ENCODE results near the gene ZNF554.
"Not testable (repeated sequence)": the region's sequence is repeated elsewhere in the genome, so short reads cannot be mapped to it uniquely, and the experiment has no call there.

Gene ZNF554

DNA sequence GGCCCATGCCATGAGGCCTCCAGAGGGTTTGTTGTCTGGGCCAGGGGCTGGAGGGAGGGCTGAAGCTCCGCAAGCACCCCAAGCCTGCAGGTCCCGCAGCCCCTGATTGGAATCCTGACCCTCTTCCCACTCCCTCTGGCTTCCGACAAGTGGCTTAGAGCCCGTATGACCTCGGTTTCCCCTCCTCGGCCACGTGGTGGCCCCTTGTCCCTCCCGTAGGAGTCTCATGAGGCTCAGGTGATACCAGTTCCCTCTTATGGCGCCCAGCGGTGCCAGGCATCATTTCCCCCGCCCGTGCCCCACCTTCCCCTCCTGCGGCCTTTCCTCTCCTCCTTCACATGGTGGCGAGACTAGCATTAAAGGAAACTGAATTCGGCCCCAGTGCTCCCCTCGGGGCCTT, 28.2 kb upstream of the ZNF554 start:
- no peak for DNase-seq

DNA sequence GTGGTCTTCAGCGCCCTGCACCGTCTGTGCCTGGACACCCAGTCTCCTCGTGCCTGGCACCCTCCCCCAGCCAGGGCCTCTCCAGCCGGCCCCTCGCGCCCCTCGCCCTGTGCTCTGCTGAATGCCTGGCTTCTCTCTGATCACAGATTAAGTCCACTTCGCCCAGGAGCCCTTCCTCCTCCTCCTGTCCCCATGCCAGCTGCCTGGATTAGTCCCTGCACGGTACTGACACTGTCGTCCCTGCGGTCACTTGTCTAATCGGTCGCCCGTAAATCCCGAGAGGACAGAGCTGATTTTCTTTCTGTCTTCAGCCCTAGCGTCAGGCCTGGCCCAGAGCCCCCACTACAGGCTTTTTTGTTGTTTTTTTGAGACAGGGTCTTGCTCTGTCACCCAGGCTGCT, 27.8 kb upstream of the ZNF554 start:
- no peak for DNase-seq

DNA sequence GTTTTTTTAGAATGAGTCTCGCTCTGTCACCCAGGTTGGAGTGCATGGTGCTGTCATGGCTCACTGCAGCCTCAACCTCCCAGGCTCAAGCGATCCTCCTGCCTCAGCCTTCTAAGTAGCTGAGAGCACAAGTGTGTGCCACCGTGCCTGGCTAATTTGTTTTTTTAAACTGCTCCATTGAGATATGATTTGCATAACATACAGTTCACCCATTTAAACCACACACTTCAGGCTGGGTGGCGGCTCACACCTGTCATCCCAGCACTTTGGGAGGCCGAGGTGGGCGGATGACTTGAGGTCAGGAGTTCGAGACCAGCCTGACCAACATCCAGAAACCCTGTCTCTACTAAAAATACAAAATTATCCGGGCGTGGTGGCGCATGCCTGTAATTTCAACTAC, 27.0 kb upstream of the ZNF554 start:
- DNase-seq = not testable (repeated sequence)

DNA sequence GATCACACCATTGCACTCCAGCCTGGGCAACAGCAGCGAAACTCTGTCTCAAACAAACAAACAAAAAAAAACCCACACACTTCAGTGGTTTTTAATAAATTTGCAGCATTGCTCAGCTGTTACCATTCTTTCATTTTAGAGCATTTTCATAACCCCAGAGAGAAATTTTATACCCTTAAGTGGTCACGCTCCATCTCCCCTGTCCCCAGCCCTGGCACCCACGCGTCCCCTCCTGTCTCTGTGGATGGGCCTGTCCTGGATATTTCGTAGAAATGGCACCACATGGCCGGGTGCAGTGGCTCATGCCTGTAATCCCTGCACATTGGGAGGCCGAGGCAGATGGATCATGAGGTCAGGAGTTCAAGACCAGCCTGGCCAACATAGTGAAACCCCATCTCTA, 26.5 kb upstream of the ZNF554 start:
- DNase-seq = no peak

DNA sequence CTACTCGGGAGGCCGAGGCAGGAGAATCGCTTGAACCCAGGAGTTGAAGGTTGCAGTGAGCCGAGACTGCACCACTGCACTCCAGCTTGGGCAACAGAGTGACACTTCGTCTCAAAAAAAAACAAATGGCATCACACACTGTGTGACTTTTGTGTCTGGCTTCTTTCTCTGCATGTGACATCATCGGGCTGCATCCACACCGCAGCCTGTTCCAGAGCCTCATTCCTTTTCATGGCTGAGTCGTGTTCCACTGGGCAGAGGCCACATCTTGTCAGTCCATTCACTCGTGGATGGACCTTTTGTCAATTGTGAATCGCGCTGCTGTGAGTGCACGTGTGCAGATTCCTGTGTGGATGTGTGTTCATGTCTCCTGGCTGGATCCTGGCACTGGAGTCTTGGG, 26.1 kb upstream of the ZNF554 start:
- no peak for DNase-seq

DNA sequence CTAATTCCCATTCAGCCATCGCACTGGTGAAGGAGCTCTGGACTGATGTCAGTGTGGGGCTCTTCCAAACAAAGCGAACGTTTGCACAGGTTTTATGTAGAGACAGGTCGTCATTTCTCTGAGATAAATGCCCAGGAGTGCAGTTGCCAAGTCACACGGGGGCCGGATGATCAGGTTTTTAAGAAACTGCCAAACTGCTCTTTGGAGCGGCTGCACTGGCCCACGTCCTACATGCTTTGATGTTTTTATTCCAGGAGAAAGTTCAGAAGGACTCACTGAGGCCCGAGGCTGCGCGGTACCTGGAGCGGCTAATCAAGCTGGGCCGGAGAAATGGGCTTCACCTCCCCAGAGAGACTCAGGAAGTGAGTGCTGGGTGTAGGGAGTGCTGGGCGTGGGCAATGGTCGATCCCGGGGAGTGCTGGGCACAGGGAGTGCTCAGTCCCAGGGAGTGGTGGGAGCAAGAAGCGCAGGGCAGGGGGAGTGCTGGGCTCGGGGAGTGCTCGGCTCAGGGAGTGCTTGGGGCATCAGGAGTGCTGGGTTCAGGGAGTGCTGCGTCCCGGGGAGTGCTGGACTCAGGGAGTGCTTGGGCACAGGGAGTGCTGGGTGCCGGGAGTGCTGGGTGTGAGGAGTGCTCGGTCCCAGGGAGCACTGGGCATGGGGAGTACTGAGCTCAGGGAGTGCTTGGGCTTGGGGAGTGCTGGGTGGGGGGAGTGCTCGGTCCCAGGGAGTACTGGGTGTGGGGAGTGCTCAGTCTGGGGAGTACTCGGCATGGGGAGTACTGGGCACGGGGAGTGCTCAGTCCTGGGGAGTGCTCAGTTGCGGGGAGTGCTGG, 23.6 kb upstream of the ZNF554 start:
- no peak for DNase-seq

DNA sequence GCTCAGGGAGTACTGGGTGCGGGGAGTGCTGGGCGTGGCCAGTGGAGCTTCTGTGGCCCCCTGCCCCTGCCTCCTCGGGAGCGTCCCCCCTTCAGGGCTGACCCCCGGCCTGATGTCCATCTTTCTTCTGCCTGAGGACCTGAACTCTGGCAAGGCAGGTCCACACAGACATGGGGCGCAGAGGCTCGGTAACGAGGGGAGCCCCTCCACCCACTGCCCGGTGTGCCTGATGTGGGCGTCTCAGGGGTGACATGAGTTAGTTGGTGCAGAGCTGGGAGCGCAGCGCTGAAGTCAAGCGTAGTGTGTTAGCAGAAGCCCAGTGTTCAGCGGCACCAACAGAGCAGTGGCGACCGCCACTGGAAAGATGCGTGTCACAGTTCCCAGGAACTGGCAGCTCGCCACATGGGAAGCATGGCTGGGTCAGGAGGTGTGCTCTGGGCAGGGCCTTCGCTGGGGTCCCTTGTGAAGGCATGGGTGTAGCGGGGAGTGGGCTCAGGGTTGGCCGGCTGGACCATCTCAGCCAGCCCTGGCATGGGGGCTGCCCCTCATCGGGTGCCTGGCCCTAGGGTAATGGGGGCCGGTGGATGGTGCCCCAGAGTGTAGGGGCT, 22.9 kb upstream of the ZNF554 start:
- no peak for DNase-seq

DNA sequence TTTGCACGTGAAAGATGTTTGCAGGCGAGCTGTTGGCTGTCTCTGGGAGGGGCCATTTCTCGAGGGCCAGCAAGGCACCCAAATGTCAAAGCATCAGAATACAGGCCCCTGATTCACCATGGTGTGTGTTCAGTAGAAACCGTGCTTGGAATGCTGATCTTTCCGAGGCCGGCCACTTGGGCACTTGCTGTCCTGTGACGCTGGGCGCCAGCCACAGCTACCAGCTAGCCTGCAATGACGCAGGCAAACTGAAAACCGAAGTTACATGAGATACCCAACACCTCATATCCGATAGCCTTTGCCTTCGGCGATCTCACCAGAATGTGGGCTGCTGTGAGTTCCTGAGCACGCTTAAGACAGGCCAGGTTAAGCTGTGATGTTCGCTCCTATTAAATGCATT, 22.4 kb upstream of the ZNF554 start:
- DNase-seq = no peak

DNA sequence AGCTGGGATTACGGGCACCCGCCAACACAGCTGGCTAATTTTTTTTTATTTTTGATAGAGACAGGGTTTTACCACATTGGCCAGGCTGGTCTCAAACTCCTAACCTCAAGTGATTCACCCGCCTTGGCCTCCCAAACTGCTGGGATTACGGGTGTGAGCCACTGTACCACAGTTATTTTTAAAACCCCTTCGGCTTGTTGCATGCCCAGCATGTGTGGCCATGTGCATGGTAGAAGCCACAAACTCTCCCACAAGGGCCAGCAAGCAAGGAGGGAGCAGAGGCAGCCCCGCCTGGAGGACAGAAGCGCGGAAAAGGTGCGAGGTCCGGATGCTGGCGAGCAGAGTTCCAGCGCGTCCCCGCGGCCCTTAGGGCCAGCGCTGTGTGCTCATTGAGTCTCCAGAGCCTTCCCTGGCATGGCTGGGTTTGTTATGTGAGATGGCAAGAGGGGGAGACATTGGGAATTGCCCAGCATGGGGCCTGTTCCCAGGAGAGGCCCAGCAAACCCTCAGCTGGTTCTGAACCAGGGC, 21.4 kb upstream of the ZNF554 start:
- DNase-seq = no peak

DNA sequence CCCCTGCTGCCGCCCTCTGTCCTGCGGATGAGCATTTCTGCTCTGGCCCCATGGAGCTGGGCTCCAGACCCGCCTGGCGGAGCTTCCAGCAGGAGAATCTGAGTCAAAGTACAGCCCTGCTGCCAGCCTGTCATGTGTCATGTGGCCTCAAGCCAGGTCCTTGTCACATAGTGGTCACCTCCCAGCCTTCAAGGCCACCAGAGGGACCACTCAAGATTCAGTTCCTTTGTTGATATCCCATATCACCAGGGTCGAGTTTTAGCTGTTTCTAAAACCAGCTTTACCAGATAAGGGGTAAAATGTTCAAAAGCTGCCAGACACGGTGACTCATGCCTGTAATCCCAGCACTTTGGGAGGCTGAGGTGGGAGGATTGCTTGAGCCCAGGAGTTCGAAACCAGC, 20.9 kb upstream of the ZNF554 start:
- no peak for DNase-seq

DNA sequence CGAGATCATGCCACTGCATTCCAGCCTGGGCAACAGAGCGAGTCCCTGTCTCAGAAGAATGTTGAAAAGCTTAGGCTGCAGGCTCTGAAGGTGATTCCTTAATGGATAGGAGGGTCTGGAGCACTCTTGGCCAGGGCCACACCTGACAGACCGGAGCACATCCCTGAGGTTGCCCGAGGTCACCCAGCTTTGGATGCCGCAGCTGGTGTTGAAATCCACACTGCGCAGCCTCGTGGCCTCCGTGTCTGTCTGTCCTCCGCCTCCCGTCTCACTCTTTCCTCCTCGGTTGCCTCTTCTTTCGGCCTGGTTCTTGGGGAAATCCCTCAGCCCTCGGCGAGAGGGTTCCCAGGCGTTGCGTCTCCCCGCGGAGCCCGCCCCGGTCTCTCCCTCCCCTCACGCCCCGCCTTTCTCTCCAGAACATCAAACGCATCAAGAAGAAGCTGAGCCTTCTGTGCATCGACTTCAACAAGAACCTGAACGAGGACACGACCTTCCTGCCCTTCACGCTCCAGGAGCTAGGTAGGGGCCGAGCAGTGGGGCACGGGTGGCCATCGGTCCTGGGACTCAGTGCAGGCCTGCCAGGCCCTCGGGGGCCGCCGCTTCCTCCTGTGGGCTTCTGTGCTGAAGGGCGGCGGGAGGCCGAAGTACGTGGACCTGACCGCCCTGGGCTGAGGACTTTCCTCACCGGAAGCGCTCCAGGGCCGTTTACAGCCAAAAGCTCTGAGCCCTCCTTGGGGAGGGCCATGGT, 20.2 kb upstream of the ZNF554 start:
- no peak for DNase-seq

DNA sequence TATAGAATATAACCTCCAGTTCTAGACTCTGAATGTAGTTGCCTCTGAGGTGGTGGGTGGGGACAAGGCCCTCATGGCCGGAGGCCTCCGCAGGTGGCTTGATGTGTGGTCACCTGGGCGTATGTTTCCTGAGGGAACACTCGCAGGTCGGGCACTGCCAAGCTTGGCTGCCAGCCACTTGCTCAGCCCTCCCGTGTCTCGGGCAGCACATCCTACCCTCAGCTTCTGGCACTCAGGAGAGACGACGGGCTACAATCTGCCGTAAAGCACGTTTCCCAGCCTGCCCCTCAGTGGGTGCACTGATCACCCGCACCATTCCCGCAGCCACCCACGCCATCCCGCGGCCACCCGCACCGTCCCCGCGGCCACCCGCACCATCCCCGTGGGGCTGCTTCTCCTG, 19.2 kb upstream of the ZNF554 start:
- no peak for DNase-seq

DNA sequence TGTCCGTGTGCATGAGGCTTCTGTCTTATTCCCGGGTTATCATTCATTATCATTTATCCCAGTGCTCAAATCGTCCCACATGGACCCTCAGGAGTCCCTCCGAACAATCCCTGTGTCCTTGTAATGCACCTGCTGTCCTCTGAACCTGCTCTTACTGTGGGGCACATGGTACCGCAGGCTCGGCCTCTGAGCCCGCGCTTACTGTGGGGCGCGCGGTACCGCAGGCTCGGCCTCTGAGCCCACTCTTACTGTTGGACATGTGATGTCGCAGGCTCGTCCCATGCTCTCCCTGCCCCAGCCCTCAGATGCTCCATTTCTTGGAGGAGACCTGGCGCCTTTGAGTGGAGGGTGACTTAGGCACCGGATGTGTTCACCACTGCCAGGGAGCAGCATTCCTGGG, 16.8 kb upstream of the ZNF554 start:
- DNase-seq = no peak

DNA sequence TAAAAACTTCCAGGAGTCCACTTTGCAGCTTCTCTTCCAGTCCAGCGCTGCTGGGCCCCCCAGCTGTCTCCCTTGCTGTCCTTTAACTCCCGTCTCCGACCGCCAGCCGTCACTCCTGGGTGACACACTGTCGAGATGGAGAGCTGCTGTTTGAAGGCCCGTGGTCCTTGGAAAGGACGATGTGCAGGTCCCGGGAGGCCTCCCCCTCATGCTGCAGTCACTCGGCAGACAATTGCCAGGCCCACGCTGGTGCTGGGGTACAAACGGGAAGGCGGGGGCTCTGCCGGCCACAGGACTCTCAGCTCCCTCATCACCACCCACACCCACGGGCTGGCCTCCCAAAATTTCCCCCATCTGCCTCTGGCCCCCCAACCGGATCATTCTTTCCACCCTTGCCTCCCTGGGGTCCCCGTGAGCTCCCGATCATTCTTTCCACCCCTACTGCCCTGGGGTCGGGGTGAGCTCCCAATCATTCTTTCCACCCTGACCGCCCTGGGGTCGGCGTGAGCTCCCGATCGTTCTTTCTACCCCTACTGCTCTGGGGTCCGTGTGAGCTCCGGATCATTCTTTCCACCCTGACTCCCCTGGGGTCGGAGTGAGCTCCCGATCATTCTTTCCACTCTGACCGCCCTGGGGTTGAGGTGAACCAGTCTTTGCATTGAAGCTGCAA, 16.0 kb upstream of the ZNF554 start:
- no peak for DNase-seq

DNA sequence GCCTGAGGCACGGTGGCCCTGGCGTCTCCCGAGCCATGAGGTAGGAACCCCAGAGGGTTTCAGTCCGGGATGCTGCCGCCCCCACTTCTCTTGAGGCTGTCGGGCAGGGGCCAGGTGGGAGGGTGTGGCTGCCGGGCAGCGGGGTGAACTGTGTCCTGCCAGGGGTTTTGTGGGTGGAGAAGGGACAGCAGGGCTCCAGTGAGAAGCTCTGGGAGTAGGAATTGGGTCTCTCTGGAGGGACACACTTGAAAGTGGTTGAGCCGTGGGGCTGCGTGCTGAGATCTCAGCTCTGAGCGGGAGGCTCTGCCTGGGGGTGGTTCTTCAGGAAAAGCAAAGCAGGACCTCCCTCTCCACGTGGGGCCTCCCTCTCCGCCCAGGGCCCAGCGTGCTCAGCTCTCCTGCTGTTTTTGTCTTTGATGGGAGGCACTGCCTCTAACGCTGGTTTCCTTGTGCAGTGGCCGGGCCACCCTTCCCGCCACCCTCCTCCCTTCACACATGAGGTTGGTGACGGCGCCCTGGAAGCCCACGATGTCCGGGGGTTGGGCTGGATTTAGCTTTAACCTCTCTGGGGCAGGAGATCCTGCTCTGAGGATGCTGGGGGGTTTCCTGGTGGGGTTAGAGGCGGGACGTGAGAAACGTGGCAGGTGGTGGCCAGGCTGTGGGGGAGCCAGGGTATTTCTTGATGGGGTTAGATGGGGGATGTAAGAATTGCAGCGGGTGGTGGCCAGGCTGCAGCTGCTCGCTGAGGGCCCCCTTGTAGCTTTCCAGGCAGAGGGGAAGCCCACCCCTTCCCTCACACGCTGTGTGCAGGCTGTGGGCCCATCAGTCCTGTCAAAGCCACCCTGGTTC, 15.3 kb upstream of the ZNF554 start:
- DNase-seq = no peak

DNA sequence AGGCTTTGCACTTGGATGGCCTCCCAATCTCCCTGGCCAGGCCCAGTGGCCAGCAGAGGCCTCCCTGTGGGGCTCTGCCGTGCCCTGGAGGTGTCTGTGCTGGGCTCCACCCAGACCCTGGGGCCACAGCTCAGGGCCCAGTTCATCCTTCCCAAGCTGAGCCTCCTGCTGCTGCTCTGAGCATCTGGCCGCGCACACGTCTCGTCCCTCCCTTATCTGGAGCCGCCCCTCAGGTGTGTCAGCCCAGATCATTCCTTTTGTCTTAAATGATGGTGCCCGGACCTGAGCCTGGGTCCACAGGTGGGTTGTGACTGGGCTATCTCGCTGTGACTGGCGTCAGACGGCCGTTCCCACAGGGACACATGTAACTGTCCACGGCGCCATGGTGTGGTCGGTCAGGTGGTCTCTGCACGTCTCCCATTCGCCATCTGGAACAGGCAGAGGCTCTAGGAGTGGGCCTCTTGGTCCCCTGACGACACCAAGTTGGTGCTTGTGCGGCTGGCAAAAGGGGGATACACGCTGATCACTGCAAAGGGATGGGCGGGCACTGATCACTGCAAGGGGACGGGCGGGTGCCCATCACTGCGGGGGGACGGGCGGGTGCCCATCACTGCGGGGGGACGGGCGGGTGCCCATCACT, 14.3 kb upstream of the ZNF554 start:
- no peak for DNase-seq

DNA sequence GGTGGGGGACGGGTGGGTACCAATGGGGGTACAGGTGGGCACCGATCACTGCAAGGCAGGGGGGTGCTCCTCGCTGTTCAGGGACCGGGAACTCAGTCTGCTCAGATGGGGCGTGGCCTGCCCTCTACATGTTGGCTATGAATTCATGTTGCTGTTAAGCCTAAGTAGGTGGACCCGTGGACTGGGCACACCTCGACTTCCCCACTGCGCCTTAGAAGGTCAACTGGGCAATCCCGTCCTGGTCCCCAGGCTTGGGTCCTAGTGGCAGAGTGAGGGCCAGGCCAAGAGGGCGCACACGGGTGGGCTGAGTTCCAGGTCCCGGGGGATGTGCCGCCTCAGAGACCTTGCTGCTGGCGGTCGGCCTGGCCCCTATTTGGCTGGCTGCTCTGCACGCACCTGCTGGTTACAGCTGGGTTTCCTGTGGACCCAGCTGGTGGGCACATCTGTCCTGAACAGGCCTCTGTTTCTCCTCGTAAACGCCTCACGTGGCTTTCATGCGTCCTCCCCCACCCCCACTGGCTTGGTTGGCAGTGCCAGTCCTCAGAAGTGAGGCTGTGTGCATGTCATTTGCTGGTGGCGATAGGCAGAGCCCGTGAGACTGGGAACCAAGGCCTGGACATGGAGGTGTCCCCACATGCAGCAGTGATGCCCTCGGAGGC, 13.5 kb upstream of the ZNF554 start:
- no peak for DNase-seq

DNA sequence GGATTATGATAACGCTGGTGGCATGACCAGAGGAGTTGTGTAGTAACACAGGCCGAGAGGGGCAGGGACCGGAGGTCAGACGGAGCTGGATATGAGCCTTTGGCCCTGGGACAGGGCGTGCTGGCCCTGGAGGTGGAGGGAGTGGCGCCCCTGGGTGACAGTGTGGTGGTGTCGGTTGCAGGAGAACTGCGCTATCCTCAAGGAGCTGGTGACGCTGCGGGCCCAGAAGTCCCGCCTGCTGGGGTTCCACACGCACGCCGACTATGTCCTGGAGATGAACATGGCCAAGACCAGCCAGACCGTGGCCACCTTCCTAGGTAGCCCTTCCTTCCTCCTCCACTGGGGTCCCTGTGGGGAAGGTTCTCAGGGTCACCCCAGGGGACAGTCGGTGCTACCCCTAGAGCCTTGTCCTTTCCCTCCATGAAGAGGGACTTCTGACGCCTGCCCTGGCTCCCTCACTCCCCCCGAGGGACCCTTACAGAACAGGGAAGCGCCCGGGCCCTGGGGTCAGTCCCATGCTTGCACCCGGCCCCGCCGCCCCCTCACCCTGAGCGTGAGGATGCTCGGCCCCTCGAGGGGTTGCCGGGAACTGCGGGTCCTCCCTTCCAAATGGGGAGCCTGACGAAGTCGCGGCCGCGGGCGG, 12.8 kb upstream of the ZNF554 start:
- no peak for DNase-seq

DNA sequence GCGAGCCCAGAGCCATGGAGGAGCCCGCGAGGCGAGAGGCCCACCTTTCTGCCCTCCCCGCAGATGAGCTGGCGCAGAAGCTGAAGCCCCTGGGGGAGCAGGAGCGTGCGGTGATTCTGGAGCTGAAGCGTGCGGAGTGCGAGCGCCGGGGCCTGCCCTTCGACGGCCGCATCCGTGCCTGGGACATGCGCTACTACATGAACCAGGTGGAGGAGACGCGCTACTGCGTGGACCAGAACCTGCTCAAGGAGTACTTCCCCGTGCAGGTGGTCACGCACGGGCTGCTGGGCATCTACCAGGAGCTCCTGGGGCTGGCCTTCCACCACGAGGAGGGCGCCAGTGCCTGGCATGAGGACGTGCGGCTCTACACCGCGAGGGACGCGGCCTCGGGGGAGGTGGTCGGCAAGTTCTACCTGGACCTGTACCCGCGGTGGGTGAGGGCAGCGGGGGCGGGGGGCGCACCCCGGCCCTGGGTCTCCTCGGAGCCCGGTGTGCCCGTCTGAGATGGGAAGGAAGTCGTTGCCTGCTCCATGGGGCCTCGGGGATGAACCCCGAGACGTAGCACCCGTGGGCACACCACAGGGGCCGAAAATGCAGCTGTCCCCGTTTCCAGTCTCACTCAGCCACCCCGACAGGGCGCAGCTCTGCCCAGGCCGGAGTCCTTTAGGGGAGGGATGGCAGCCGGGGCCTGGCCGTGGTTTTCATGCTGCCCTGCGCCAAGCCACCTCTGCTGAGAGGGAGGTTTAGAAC, 12.1 kb upstream of the ZNF554 start:
- DNase-seq = no peak

Measured in kidney glomerular epithelial cell (primary cell).